K562 (cell line): Measurements from ENCODE around the gene BZW2. TPM values are rescaled to one million over a fixed set of nuclear protein-coding genes. Genes with fewer than 3 reads are reported as not detected.
A peak's percentile ranks its signal among the peaks of the same experiment; 100 is the strongest.

Experiments
- GABPB2 ChIP-seq: fragments of 250-450 bp; sonication (Bioruptor Pico); conservative IDR thresholded peaks from 2 replicates; pipeline ENCODE4 v1.5.1; 2021; ENCODE audit warnings: mild to moderate bottlenecking
- MBD1 ChIP-seq: fragments of 250-450 bp; sonication (Bioruptor Pico); IDR thresholded peaks from 2 replicates; pipeline ENCODE4 v1.8.0; 2022; ENCODE audit warnings: inconsistent platforms
- NBN ChIP-seq: fragments of 450-650 bp; IDR thresholded peaks from 2 replicates; pipeline ENCODE4 v1.6.1; 2016; ENCODE audit warnings: low read depth, mild to moderate bottlenecking
- NCOR1 ChIP-seq: fragments of 450-650 bp; IDR thresholded peaks from 2 replicates; pipeline ENCODE4 v1.6.1; 2016; ENCODE audit warnings: mild to moderate bottlenecking, moderate library complexity
- NR4A1 ChIP-seq, 2 experiments: fragments of 250-450 bp in 1 of 2; fragments of 450-650 bp in 1 of 2; sonication (Bioruptor Pico) in 1 of 2; IDR thresholded peaks; 2 replicates each; pipeline versions ENCODE4 v1.4.0 to v1.6.1; 2016 to 2020; ENCODE audit warnings: mild to moderate bottlenecking in 2 of 2, missing compliant biosample characterization in 1 of 2, missing genetic modification characterization in 1 of 2, moderate library complexity in 1 of 2
- PCBP2 ChIP-seq: fragments of 200-400 bp; formaldehyde crosslinking; IDR thresholded peaks from 2 replicates; pipeline ENCODE4 v1.6.1; 2018; ENCODE audit warnings: low read length, low read depth, mild to moderate bottlenecking, moderate library complexity; ENCODE audit not compliant: poor library complexity, severe bottlenecking
- RCOR1 ChIP-seq, 2 experiments: IDR thresholded peaks; 2 replicates each; pipeline ENCODE4 v1.6.1; 2012; ENCODE audit warnings: low read depth in 2 of 2, low read length in 2 of 2, borderline replicate concordance in 1 of 2, improper control_type of control experiment in 1 of 2
- TCF7L2 ChIP-seq: fragments of 150-350 bp; IDR thresholded peaks from 2 replicates; pipeline ENCODE4 v1.6.1; 2016; ENCODE audit warnings: low read depth, mild to moderate bottlenecking, low read length, moderate library complexity
- TGIF2 ChIP-seq: sonication (generic); formaldehyde crosslinking; IDR thresholded peaks from 2 replicates; pipeline ENCODE4 v1.8.1; 2022; ENCODE audit warnings: mild to moderate bottlenecking, missing genetic modification reagents, moderate library complexity
- WHSC1 ChIP-seq: IDR thresholded peaks from one replicate; pipeline ENCODE4 v1.6.1; 2012; ENCODE audit warnings: low read length, control low read depth, inconsistent platforms
- XRCC5 ChIP-seq: fragments of 200-400 bp; formaldehyde crosslinking; IDR thresholded peaks from 2 replicates; pipeline ENCODE4 v1.6.1; 2017; ENCODE audit warnings: low read depth, mild to moderate bottlenecking, low read length
- ZHX1 ChIP-seq: fragments of 150-350 bp; conservative IDR thresholded peaks from 2 replicates; pipeline ENCODE4 v1.6.1; 2014; ENCODE audit warnings: low read length
- ZNF140 ChIP-seq: fragments of 250-450 bp; sonication (Bioruptor Pico); IDR thresholded peaks from 2 replicates; pipeline ENCODE4 v1.8.0; 2021; ENCODE audit warnings: moderate library complexity, mild to moderate bottlenecking, inconsistent platforms
- ZNF766 ChIP-seq: fragments of 200-800 bp; sonication (Bioruptor generic); conservative IDR thresholded peaks from 2 replicates; pipeline ENCODE4 v1.6.1; 2016; ENCODE audit warnings: missing genetic modification characterization, missing compliant biosample characterization
- polyA plus RNA-seq, 8 experiments: library from polyadenylated mRNA; depleted of rRNA in 4 of 8; stranded (reverse) in 5 of 8; unstranded in 3 of 8; fragments of >200 nt; fragmentation: Nextera tagmentation in 2 of 8; fragmentation: Illumina TruSeq in 1 of 8; extraction: Ambion mirVana in 2 of 8; extraction: Trizol in 1 of 8; gene quantifications; 2 replicates each; pipeline versions ENCODE4 v1.2.1 to v1.2.3, GENCODE V29; 2011 to 2014; ENCODE audit warnings: inconsistent platforms in 1 of 8, missing spikeins in 1 of 8
- total RNA-seq, 7 experiments: library from RNA; depleted of rRNA in 6 of 7; stranded (reverse); fragments of >200 nt in 6 of 7; fragmentation: Illumina TruSeq in 2 of 7; extraction: Trizol in 2 of 7; gene quantifications; 2 replicates each; pipeline versions ENCODE4 v1.2.1 to v1.2.3, GENCODE V29; 2011 to 2021; ENCODE audit warnings: low replicate concordance in 1 of 7
- TF ChIP-seq, protein P1 (sequence below): fragments of 250-450 bp; sonication (Bioruptor Pico); IDR thresholded peaks from 2 replicates; pipeline ENCODE4 v1.5.0; 2021; ENCODE audit warnings: mild to moderate bottlenecking, moderate library complexity
- TF ChIP-seq, protein P2 (sequence below): fragments of 200-400 bp; formaldehyde crosslinking; IDR thresholded peaks from 2 replicates; pipeline ENCODE4 v1.6.1; 2017; ENCODE audit warnings: mild to moderate bottlenecking, low read depth, low read length, moderate library complexity
- TF ChIP-seq, protein P3 (sequence below): IDR thresholded peaks from 2 replicates; pipeline ENCODE4 v1.6.1; 2014; ENCODE audit warnings: antibody characterized with exemption

The BZW2 gene
- total and polyA plus RNA-seq, 9 of the 15 experiments (the other 6 are each of a cell fraction or from before 2014, with no cell fraction given): 140 to 316 (median 173) TPM

DNA sequence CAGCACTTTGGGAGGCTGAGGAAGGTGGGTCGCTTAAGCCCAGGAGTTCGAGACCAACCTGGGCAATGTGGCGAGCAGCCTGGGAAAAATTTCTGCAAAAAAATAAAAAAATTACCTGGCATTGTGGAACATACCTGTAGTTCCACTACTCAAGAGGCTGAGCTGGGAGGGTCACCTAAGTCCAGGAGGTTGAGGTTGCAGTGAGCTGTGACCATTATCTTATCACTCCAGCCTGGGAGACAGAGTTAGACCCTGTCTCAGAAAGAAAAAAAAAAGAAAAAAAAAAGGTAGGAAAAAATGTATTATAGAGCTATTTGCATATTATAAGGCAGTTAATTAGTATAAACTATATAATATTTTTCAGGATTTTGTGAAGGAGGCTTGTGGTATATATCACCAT is 96.6 kb downstream of the BZW2 start (continued):
- TF ChIP-seq ZHX1 (no peak), ZNF140 (CRISPR knock-in tag) (no peak), MBD1 (CRISPR knock-in tag) (no peak), XRCC5 (no peak), ZNF766 (CRISPR knock-in tag) (no peak), RCOR1 (IDR thresholded peaks at IDR 0.05; ENCODE audit: borderline replicate concordance in 1 of 2, low read depth in 2 of 2, low read length in 2 of 2) (0 out of 4 replicates have a peak, but pooled peaks of 1 of the 2 experiments have one; percentile 27), TCF7L2 (no peak), NR4A1 (CRISPR knock-in tag; IDR thresholded peaks at IDR 0.05) (no peak), NR4A1 (tag; IDR thresholded peaks at IDR 0.05) (no peak), WHSC1 (no peak), PCBP2 (no peak), TGIF2 (CRISPR knock-in tag) (no peak), NCOR1 (peak; percentile 58), NBN (no peak), GABPB2 (CRISPR knock-in tag) (no peak)
- TF ChIP-seq, protein P1, sequence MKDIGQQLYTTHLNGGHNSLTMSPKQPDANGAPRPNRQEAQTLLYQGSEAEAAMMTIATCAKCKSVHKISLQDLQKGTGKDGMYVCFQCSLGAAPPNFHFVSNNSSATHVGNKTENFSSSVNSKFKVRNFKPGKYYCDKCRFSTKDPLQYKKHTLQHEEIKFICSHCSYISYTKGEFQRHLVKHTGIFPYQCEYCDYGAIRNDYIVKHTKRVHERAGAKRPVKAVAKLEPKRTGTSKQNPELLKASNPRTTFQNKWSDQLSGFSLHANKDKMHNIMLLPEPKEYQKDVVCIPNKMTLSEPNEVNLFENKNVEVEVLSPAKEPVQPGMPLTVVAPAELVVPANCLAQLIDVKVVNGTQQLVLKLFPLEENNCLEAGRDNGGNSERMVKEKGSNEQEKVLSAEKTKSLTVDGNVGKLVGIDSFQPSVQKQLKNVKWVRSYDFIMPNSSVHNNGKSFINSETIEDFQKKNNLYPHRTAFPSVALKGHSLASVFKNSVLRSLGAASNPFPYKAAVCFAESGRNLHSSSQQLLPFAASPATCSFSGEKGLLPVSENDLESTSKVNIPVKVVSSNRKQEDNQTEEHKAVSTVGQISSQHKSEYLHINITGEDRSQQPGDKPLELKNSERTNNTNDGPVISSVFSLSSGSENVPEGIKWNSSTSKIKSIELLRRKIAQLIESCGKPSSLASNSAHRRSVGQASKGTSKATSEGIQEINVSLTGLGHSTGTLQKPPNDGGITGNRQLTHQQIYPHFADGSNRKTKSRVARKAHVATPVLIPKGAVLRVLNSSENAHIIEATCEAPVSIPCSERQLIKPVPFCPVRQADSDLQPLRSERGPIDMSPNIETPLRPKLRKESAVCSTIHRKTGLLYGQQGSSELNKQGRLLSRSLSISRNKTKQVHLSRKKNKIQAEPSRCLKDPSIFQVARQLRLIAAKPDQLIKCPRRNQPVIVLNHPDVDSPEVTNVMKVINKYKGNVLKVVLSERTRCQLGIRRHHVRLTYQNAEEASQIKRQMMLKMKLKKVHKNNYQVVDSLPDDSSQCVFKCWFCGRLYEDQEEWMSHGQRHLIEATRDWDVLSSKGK (CRISPR knock-in tag): no peak
- TF ChIP-seq, protein P2, sequence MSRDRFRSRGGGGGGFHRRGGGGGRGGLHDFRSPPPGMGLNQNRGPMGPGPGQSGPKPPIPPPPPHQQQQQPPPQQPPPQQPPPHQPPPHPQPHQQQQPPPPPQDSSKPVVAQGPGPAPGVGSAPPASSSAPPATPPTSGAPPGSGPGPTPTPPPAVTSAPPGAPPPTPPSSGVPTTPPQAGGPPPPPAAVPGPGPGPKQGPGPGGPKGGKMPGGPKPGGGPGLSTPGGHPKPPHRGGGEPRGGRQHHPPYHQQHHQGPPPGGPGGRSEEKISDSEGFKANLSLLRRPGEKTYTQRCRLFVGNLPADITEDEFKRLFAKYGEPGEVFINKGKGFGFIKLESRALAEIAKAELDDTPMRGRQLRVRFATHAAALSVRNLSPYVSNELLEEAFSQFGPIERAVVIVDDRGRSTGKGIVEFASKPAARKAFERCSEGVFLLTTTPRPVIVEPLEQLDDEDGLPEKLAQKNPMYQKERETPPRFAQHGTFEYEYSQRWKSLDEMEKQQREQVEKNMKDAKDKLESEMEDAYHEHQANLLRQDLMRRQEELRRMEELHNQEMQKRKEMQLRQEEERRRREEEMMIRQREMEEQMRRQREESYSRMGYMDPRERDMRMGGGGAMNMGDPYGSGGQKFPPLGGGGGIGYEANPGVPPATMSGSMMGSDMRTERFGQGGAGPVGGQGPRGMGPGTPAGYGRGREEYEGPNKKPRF: no peak
- TF ChIP-seq, protein P3, sequence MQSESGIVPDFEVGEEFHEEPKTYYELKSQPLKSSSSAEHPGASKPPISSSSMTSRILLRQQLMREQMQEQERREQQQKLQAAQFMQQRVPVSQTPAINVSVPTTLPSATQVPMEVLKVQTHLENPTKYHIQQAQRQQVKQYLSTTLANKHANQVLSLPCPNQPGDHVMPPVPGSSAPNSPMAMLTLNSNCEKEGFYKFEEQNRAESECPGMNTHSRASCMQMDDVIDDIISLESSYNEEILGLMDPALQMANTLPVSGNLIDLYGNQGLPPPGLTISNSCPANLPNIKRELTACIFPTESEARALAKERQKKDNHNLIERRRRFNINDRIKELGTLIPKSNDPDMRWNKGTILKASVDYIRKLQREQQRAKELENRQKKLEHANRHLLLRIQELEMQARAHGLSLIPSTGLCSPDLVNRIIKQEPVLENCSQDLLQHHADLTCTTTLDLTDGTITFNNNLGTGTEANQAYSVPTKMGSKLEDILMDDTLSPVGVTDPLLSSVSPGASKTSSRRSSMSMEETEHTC: no peak
